ENCODE results near the gene SIDT2.
"Not testable (repeated sequence)": the region's sequence is repeated elsewhere in the genome, so short reads cannot be mapped to it uniquely, and the experiment has no call there.

The SIDT2 gene

GRCh38 chr11:117205211-117205818 is 26.8 kb downstream of the SIDT2 start:
- no peaks in the 10 kb centered on the region for H3K27me3 ChIP-seq (ENCODE audit: insufficient read depth, low read depth)
- no peak overlapping the region for H3K4me2 ChIP-seq
- H3K4me3 ChIP-seq (IDR thresholded peaks at IDR 0.05; ENCODE audit: insufficient read depth, low read depth, low read length), result no peak overlapping the region
- no peak overlapping the region for H3K9ac ChIP-seq
- TF ChIP-seq CTCF (conservative IDR thresholded peaks at IDR 0.05; ENCODE audit: low read depth, low read length), result no peak
- no peak overlapping the region for H3K27ac ChIP-seq
- H2AFZ ChIP-seq (ENCODE audit: low read depth), result no peak overlapping the region
- no peaks in the 10 kb centered on the region for H3K36me3 ChIP-seq (ENCODE audit: insufficient read depth)
- H3K4me1 ChIP-seq (ENCODE audit: low read depth, poor library complexity, severe bottlenecking), result no peaks in the 10 kb centered on the region
- H3K79me2 ChIP-seq (ENCODE audit: insufficient read depth, low read depth), result no peaks in the 10 kb centered on the region
- no peaks in the 10 kb centered on the region for H4K20me1 ChIP-seq (ENCODE audit: insufficient read depth)

GRCh38 chr11:117206111-117206510 is 27.6 kb downstream of the SIDT2 start:
- not testable (repeated sequence) for H3K36me3 ChIP-seq (ENCODE audit: insufficient read depth); H3K4me1 ChIP-seq (ENCODE audit: low read depth, poor library complexity, severe bottlenecking); H3K27ac ChIP-seq; H3K27me3 ChIP-seq (ENCODE audit: insufficient read depth, low read depth); H3K79me2 ChIP-seq (ENCODE audit: insufficient read depth, low read depth); H3K4me3 ChIP-seq (IDR thresholded peaks at IDR 0.05; ENCODE audit: insufficient read depth, low read depth, low read length); H4K20me1 ChIP-seq (ENCODE audit: insufficient read depth); H3K4me2 ChIP-seq; H2AFZ ChIP-seq (ENCODE audit: low read depth); H3K9ac ChIP-seq

- not testable (repeated sequence) for H3K4me1 ChIP-seq (ENCODE audit: low read depth, poor library complexity, severe bottlenecking); H3K4me3 ChIP-seq (IDR thresholded peaks at IDR 0.05; ENCODE audit: insufficient read depth, low read depth, low read length); H3K4me2 ChIP-seq; H3K79me2 ChIP-seq (ENCODE audit: insufficient read depth, low read depth); H4K20me1 ChIP-seq (ENCODE audit: insufficient read depth); H3K27ac ChIP-seq; H3K9ac ChIP-seq; H3K36me3 ChIP-seq (ENCODE audit: insufficient read depth); H2AFZ ChIP-seq (ENCODE audit: low read depth); H3K27me3 ChIP-seq (ENCODE audit: insufficient read depth, low read depth)
Measured at GRCh38 chr11:117206859-117207258, 28.3 kb downstream of the SIDT2 start.

- not testable (repeated sequence) for H3K79me2 ChIP-seq (ENCODE audit: insufficient read depth, low read depth); H3K27ac ChIP-seq; H3K4me3 ChIP-seq (IDR thresholded peaks at IDR 0.05; ENCODE audit: insufficient read depth, low read depth, low read length); H3K9ac ChIP-seq; H3K36me3 ChIP-seq (ENCODE audit: insufficient read depth); H4K20me1 ChIP-seq (ENCODE audit: insufficient read depth); H3K27me3 ChIP-seq (ENCODE audit: insufficient read depth, low read depth); H3K4me2 ChIP-seq; H3K4me1 ChIP-seq (ENCODE audit: low read depth, poor library complexity, severe bottlenecking); H2AFZ ChIP-seq (ENCODE audit: low read depth)
Measured at GRCh38 chr11:117207481-117207880, 28.9 kb downstream of the SIDT2 start.

- not testable (repeated sequence) for H3K9ac ChIP-seq; H3K4me1 ChIP-seq (ENCODE audit: low read depth, poor library complexity, severe bottlenecking); H3K4me2 ChIP-seq; H3K4me3 ChIP-seq (IDR thresholded peaks at IDR 0.05; ENCODE audit: insufficient read depth, low read depth, low read length); H3K36me3 ChIP-seq (ENCODE audit: insufficient read depth); H3K27me3 ChIP-seq (ENCODE audit: insufficient read depth, low read depth); H3K27ac ChIP-seq; H2AFZ ChIP-seq (ENCODE audit: low read depth); H3K79me2 ChIP-seq (ENCODE audit: insufficient read depth, low read depth); H4K20me1 ChIP-seq (ENCODE audit: insufficient read depth)
Measured at GRCh38 chr11:117208710-117209109, 30.2 kb downstream of the SIDT2 start.

- not testable (repeated sequence) for H3K36me3 ChIP-seq (ENCODE audit: insufficient read depth); H3K4me2 ChIP-seq; H3K4me3 ChIP-seq (IDR thresholded peaks at IDR 0.05; ENCODE audit: insufficient read depth, low read depth, low read length); H3K27ac ChIP-seq; H3K9ac ChIP-seq; H3K4me1 ChIP-seq (ENCODE audit: low read depth, poor library complexity, severe bottlenecking); H4K20me1 ChIP-seq (ENCODE audit: insufficient read depth); H2AFZ ChIP-seq (ENCODE audit: low read depth); H3K79me2 ChIP-seq (ENCODE audit: insufficient read depth, low read depth); H3K27me3 ChIP-seq (ENCODE audit: insufficient read depth, low read depth)
Measured at GRCh38 chr11:117209351-117210125, 31.0 kb downstream of the SIDT2 start.

GRCh38 chr11:117210620-117211019 is 32.1 kb downstream of the SIDT2 start:
- H3K36me3 ChIP-seq (ENCODE audit: insufficient read depth), result no peaks in the 10 kb centered on the region
- H3K9ac ChIP-seq, result no peak overlapping the region
- no peak overlapping the region for H2AFZ ChIP-seq (ENCODE audit: low read depth)
- H3K4me3 ChIP-seq (IDR thresholded peaks at IDR 0.05; ENCODE audit: insufficient read depth, low read depth, low read length), result no peak overlapping the region
- no peaks in the 10 kb centered on the region for H3K4me1 ChIP-seq (ENCODE audit: low read depth, poor library complexity, severe bottlenecking)
- H3K27me3 ChIP-seq (ENCODE audit: insufficient read depth, low read depth), result no peaks in the 10 kb centered on the region
- H3K79me2 ChIP-seq (ENCODE audit: insufficient read depth, low read depth), result no peaks in the 10 kb centered on the region
- TF ChIP-seq CTCF (conservative IDR thresholded peaks at IDR 0.05; ENCODE audit: low read depth, low read length), result no peak
- H3K4me2 ChIP-seq, result no peak overlapping the region
- H3K27ac ChIP-seq, result no peak overlapping the region
- no peaks in the 10 kb centered on the region for H4K20me1 ChIP-seq (ENCODE audit: insufficient read depth)
